GM19023 (cell line): Measurements from ENCODE around the gene UVRAG.
"Not testable (repeated sequence)": the region's sequence is repeated elsewhere in the genome, so short reads cannot be mapped to it uniquely, and the experiment has no call there.

ENCODE experiments used
- ATAC-seq: cut with Tn5 transposase; IDR thresholded peaks from one replicate; pipeline ENCODE4 v1.9.1; 2021; ENCODE audit warnings: mild to moderate bottlenecking, moderate library complexity; ENCODE audit not compliant: unreplicated experiment

Gene UVRAG

GRCh38 chr11:75836417-75836816, 21.4 kb downstream of the UVRAG start:
- no peak for ATAC-seq

DNA sequence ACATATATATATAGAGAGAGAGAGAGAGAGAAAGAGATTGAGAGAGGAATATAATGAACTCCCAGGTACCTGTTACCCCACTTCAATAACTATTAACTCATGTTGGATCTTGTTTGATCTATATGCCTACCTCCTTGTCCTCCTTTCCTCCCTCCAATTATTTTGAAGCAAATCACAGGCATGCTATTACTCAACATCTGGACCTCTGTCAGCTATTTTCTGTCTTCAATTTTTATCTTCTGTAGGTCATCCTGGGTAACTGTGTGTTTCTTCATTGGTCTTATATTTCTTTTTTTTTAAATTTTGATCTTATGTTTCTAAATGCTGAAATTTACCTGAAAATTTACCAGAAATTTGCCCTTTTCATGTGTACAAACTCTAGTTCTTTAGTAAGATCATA, 24.8 kb downstream of the UVRAG start:
- ATAC-seq = no peak

GRCh38 chr11:75840522-75840921, 25.5 kb downstream of the UVRAG start:
- no peak for ATAC-seq

DNA sequence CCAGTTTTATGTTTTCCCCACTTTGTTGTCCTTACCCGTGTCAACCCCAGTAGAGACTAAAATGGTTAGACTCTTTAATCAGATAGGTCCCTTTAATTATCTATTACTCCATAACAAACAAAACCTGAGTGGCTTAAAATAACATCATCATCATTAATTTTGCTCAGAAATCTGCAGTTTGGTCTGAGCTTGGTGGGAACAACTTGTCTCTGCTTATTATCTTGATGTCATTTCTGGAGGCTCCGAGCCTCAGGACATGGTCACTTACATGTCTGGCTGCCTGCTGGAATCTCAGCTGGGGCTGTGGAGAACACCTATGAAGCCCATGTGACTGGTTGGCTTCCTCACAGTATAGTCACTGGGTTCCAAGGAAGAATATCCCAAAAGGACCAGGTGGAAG, 26.7 kb downstream of the UVRAG start:
- ATAC-seq = no peak

GRCh38 chr11:75845324-75845723, 30.3 kb downstream of the UVRAG start:
- ATAC-seq = no peak

DNA sequence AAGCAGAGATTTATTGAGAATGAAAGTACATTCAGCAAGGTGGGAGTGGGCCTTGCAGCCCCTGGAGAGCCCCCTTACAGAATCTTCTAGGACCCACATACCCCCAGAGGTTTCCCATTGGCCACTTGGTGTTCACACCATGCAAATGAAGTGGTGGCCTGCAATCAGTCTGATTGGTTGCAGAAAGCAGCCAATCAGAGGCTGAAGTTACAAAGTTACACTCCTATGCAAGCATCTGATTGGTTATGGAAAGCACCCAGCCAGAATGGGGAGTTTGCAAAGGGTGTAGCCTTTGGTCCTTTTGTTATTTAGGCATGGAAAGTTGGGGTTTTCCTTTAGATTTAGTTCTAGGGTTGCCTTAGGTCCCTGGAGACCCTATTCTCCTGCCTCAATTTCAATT, 34.9 kb downstream of the UVRAG start:
- ATAC-seq = no peak

DNA sequence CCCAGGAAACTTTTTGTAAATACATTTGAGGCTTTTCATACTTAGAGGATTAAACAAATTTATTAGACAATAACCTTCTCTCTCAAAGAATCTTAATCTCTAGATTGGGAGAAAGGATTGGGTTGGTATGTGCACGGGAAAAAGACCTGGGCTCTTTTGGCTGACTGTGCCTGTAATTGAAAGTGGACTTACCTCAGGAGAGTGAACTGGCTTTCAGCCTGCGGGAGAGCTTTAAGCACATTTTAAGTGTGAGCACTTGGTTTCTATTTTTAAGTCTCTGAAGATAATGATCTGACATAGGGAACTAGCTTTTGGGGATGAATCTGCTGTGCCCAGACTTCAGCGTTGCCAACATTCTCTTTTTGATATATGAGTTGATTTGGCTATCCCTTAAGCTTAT, 35.8 kb downstream of the UVRAG start:
- no peak for ATAC-seq

DNA sequence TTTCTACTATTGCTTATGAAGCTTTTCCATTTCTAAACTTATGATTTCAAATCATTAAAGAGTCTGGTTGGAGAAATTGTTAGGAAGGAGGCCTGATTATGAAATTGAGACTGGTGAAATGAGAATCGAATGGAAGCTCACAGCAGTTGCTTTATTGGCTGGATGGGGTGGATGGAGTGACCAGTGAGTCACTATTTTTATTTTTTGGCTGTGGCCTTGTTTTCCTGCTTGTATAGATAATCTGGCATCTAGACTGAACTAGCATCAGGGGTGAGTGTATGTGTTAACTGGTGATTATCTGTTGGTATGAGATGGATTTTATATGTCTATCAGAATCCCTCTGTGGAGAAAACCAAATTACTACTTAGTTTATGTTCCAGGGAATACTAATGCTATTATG, 36.2 kb downstream of the UVRAG start:
- ATAC-seq = no peak

GRCh38 chr11:75852406-75853017, 37.5 kb downstream of the UVRAG start:
- no peak for ATAC-seq

GRCh38 chr11:75853563-75853962, 38.6 kb downstream of the UVRAG start:
- ATAC-seq = not testable (repeated sequence)

DNA sequence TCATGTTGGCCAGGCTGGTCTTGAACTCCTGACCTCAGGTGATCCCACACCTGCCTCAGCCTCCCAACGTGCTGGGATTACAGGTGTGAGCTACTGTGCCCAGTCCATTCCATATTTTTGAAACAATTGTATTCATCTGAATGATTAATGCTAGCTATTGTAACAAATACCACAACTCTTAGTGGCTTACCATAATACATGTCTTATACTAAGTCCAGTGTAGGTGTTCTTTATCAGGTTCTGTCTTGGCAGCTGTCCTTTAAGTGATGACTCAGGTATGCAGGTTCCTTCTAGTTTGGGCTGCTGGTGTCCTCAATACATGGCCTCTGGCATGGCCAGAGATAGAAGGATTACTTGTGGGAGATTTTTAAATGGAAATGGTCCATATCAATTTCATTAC, 39.0 kb downstream of the UVRAG start:
- ATAC-seq = no peak

GRCh38 chr11:75855206-75855605, 40.2 kb downstream of the UVRAG start:
- no peak for ATAC-seq

- no peak for ATAC-seq
These were observed 41.9 kb downstream of the UVRAG start for GRCh38 chr11:75856912-75857311.

GRCh38 chr11:75858042-75858441, 43.0 kb downstream of the UVRAG start:
- no peak for ATAC-seq

DNA sequence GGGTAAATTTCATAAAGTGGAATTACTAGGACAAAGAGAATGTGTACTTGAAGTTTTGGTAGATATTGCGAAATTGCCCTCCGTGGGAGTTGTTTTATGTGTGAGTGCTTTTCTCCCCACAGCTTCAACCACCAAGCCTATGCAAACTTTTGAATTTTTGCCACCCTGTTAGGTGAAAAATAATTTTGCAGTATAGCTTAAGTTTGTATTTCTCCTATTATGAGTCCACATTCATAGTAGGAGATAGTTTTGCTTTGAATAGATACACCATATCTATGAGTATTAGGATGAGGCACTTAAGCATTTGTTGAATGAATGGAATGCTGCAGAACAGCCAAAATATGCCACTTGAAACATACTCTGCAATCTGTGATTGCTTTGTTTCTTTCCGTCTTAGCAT, 43.6 kb downstream of the UVRAG start:
- ATAC-seq = no peak

DNA sequence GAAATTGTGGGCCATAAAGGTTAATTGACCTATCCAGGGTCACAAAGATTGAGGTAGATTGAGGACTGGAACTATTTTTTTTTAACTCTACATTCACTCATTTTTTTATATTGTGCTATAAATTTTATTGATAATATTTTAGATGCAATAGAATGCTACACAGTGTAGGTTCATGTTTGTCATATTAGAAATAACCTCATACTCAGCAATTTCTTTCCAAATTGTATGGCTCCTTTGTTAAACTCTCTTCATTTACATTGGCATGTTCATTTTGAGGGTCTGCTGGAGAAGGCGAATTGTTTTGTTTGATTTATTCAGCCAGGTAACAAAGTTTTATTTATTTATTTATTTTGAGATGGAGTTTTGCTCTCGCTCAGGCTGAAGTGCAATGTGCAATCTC, 44.6 kb downstream of the UVRAG start:
- no peak for ATAC-seq

DNA sequence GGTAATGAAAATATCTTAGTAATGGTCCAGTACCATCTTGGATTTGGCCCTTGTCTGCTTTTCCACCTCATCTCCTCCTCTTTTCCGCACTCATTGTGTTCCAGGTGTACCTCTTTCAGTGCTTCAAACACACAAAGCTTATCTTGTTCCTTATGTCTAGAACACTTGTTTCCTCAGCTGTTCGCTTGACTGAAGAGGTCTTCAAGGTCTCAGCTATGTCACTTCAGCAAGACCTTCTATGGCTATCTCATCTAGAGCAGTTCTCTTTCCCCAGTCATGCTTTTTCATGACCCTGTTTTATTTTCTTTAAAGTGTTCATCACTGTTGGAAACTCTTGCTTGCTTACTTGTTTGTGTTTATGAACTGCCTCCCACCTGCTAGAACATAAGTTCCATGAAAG, 47.4 kb downstream of the UVRAG start:
- no peak for ATAC-seq

DNA sequence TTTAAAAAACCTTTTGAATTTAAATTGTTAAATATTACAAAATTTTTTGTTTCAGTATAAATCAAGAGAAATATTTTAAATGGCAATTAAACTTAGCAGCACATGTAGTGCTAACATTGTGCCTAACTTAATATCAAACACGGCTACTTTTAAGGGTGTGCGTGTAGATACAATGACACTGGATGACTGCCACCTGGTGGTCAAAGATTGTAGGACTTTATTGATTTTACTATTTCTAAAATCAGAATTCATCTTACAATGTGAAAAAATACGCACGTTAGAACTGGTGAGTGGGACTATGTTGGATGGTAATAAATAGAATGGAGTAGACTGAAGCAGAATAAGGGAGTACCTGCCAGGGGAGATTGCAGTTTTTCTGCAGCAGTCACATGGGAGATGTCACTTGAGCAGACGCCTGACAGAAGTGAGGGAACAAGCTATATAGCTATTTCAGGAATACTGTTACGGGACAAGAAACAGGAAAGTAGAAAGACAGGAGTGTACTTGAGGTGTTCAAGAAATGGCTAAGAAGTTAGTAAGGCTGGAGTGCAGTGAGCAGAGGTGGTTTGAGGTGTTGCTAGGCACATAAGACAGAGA, 52.9 kb downstream of the UVRAG start:
- no peak for ATAC-seq

DNA sequence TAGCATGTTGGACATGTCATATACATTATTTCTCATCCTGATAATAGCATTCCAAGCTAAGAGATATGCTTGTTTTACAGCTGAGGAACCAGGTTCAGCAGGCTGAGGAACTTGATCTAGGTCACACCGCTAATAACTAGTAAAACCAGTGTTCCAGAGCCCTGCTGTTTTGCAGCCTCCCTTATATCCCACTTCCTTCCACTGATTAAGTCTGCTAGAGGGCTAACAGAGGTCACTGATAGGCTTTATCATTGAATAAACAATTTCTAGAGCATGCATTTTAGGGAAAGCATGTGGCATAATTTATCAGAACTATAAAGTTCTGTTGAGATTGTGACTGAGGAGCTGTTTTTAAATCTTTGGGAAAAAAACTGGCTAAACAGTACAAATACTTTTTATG, 54.0 kb downstream of the UVRAG start:
- no peak for ATAC-seq

GRCh38 chr11:75869661-75870455, 54.8 kb downstream of the UVRAG start:
- ATAC-seq = no peak

DNA sequence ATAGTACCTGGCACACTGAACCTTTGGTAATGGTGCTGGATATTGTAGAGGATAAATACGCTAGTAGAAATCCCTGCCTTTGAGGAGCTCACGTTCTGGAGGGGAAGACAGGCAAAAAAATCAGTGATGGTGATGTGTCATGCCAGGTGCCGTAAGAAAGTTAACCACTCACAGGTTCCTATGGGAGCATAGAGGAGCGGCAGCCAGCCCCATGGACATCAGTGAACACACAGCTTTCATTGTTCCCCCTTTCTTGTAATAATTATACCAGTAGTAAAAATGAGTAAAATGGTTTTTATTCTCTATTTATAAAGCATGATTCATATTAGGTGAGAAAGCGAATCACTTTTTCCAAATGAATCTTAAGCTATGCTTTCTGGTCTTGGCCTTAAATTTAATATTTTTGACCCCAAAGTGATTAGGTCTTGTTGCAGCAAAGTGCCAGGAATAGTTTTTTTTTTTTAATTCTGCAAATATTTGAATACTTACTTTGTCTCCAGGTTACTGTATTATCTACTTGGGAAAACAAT, 57.9 kb downstream of the UVRAG start:
- ATAC-seq = no peak
